Astrocyte (in vitro differentiated cells and primary cell): ENCODE results near the gene NOL7. TPM values are rescaled to one million over a fixed set of nuclear protein-coding genes. Genes with fewer than 3 reads are reported as not detected.

Experiments
- DNase-seq: peaks from one replicate; pipeline ENCODE4 v3.0.0-alpha.2; 2010; ENCODE audit warnings: low read depth
- FAIRE-seq: peaks from 2 replicates; lab custom pipeline; 2011; peaks lifted over from hg19 to GRCh38; lab: Jason Lieb, UNC
- H2AFZ ChIP-seq: 2 replicates; pipeline ENCODE4 v1.6.0; 2012; ENCODE audit warnings: low read depth, low read length, inconsistent platforms
- H3K27ac ChIP-seq: 2 replicates; pipeline ENCODE4 v1.5.1; 2011; ENCODE audit warnings: low read depth, low read length, inconsistent platforms
- H3K27me3 ChIP-seq: 2 replicates; pipeline ENCODE4 v1.6.0; 2011; ENCODE audit warnings: low read length, inconsistent platforms; ENCODE audit not compliant: insufficient read depth
- H3K36me3 ChIP-seq: 2 replicates; pipeline ENCODE4 v1.5.1; 2011; ENCODE audit warnings: low read length, inconsistent platforms; ENCODE audit not compliant: insufficient read depth
- H3K4me1 ChIP-seq: 2 replicates; pipeline ENCODE4 v1.5.1; 2011; ENCODE audit warnings: low read length, inconsistent platforms; ENCODE audit not compliant: insufficient read depth
- H3K4me2 ChIP-seq: 2 replicates; pipeline ENCODE4 v1.6.0; 2012; ENCODE audit warnings: low read length, inconsistent platforms
- H3K4me3 ChIP-seq: 2 replicates; pipeline ENCODE4 v1.5.1; 2011; ENCODE audit warnings: low read depth, mild to moderate bottlenecking, low read length, inconsistent platforms; ENCODE audit not compliant: insufficient read depth
- H3K79me2 ChIP-seq: 2 replicates; pipeline ENCODE4 v1.6.0; 2012; ENCODE audit warnings: mild to moderate bottlenecking, low read length, inconsistent platforms; ENCODE audit not compliant: insufficient read depth
- H3K9ac ChIP-seq: 2 replicates; pipeline ENCODE4 v1.6.0; 2012; ENCODE audit warnings: mild to moderate bottlenecking, low read length, inconsistent platforms
- H3K9me3 ChIP-seq: 2 replicates; pipeline ENCODE4 v1.5.1; 2012; ENCODE audit warnings: low read depth, mild to moderate bottlenecking, low read length, inconsistent platforms; ENCODE audit not compliant: insufficient read depth
- H4K20me1 ChIP-seq: 2 replicates; pipeline ENCODE4 v1.6.0; 2012; ENCODE audit warnings: low read length, inconsistent platforms; ENCODE audit not compliant: insufficient read depth
- H3K27ac Mint-ChIP-seq: one replicate; pipeline ENCODE4 v1.8.0; 2021; ENCODE audit warnings: mild to moderate bottlenecking, mixed read lengths; ENCODE audit not compliant: unreplicated experiment
- H3K27me3 Mint-ChIP-seq: one replicate; pipeline ENCODE4 v1.8.0; 2021; ENCODE audit warnings: low read depth, mixed read lengths; ENCODE audit not compliant: unreplicated experiment
- H3K36me3 Mint-ChIP-seq: one replicate; pipeline ENCODE4 v1.8.0; 2021; ENCODE audit warnings: low read depth, mixed read lengths; ENCODE audit not compliant: unreplicated experiment
- H3K4me1 Mint-ChIP-seq: one replicate; pipeline ENCODE4 v1.8.0; 2021; ENCODE audit warnings: low read depth, mixed read lengths; ENCODE audit not compliant: unreplicated experiment
- H3K4me3 Mint-ChIP-seq: one replicate; pipeline ENCODE4 v1.8.0; 2021; ENCODE audit warnings: mild to moderate bottlenecking, moderate library complexity, mixed read lengths; ENCODE audit not compliant: unreplicated experiment
- H3K9me3 Mint-ChIP-seq: one replicate; pipeline ENCODE4 v1.8.0; 2021; ENCODE audit warnings: mild to moderate bottlenecking, mixed read lengths; ENCODE audit not compliant: unreplicated experiment
- CTCF ChIP-seq: IDR thresholded peaks from 2 replicates; pipeline ENCODE4 v1.5.1; 2011; ENCODE audit warnings: low read depth, mild to moderate bottlenecking, inconsistent platforms, low read length, moderate library complexity; ENCODE audit not compliant: insufficient read depth
- EZH2 ChIP-seq: IDR thresholded peaks from 2 replicates; pipeline ENCODE4 v1.6.1; 2012; ENCODE audit warnings: mild to moderate bottlenecking, low read length, inconsistent platforms; ENCODE audit not compliant: insufficient read depth
- total RNA-seq: library from RNA; stranded (reverse); gene quantifications from 2 replicates; pipeline ENCODE4 v1.2.1, GENCODE V29; 2021

Gene NOL7
- total RNA-seq, 1 donor from 2014 or later, result 63.7 TPM

GRCh38 chr6:13566500-13566899, 48.6 kb upstream of the NOL7 start:
- no peaks in the 10 kb centered on the region for H3K79me2 ChIP-seq
- no peak overlapping the region for H3K4me2 ChIP-seq
- DNase-seq (no peak), FAIRE-seq (no peak)
- no peak overlapping the region for H3K4me3 ChIP-seq
- Mint-ChIP-seq H3K27me3 (peaks cover 3% of the 10 kb centered on the region), H3K27ac (no peak overlapping the region), H3K9me3 (no peaks in the 10 kb centered on the region), H3K36me3 (no peaks in the 10 kb centered on the region), H3K4me3 (no peak overlapping the region), H3K4me1 (no peaks in the 10 kb centered on the region)
- no peak overlapping the region for H2AFZ ChIP-seq
- no peaks in the 10 kb centered on the region for H3K36me3 ChIP-seq
- no peaks in the 10 kb centered on the region for H4K20me1 ChIP-seq
- H3K9ac ChIP-seq, result no peak overlapping the region
- no peaks in the 10 kb centered on the region for H3K4me1 ChIP-seq
- TF ChIP-seq CTCF (no peak), EZH2 (no peak)
- peaks cover 3% of the 10 kb centered on the region for H3K27me3 ChIP-seq
- H3K9me3 ChIP-seq, result no peaks in the 10 kb centered on the region
- H3K27ac ChIP-seq, result no peak overlapping the region

- DNase-seq, result no peak
- Mint-ChIP-seq H3K4me3 (no peak overlapping the region), H3K36me3 (no peaks in the 10 kb centered on the region), H3K4me1 (peaks cover 3% of the 10 kb centered on the region), H3K27me3 (peaks cover 3% of the 10 kb centered on the region), H3K27ac (no peak overlapping the region), H3K9me3 (no peaks in the 10 kb centered on the region)
- Histone ChIP-seq H3K27ac (no peak overlapping the region), H3K79me2 (peaks cover 3% of the 10 kb centered on the region), H3K4me2 (no peak overlapping the region), H3K4me3 (no peak overlapping the region), H2AFZ (no peak overlapping the region), H3K9me3 (no peaks in the 10 kb centered on the region), H3K4me1 (peaks cover 7% of the 10 kb centered on the region), H3K36me3 (no peaks in the 10 kb centered on the region), H3K27me3 (peaks cover 2% of the 10 kb centered on the region), H4K20me1 (no peaks in the 10 kb centered on the region), H3K9ac (no peak overlapping the region)
- TF ChIP-seq EZH2 (no peak), CTCF (no peak)
- FAIRE-seq, result no peak
These were observed 46.2 kb upstream of the NOL7 start for GRCh38 chr6:13568970-13569369.

GRCh38 chr6:13572240-13572639, 42.9 kb upstream of the NOL7 start:
- peak overlapping the region; percentile 12 for H3K4me3 Mint-ChIP-seq

More at GRCh38 chr6:13572240-13572639, 42.9 kb upstream of the NOL7 start:
- DNase-seq, result no peak
- no peak overlapping the region for H3K9ac ChIP-seq
- H3K27ac Mint-ChIP-seq, result no peak overlapping the region
- H3K4me1 ChIP-seq, result peaks cover 11% of the 10 kb centered on the region
- H2AFZ ChIP-seq, result no peak overlapping the region
- no peaks in the 10 kb centered on the region for H3K9me3 ChIP-seq
- H3K27ac ChIP-seq, result no peak overlapping the region
- no peaks in the 10 kb centered on the region for H3K36me3 ChIP-seq
- H3K27me3 ChIP-seq, result no peaks in the 10 kb centered on the region
- FAIRE-seq, result no peak
- H3K4me1 Mint-ChIP-seq, result peaks cover 5% of the 10 kb centered on the region
- H3K79me2 ChIP-seq, result peaks cover 3% of the 10 kb centered on the region
- H3K9me3 Mint-ChIP-seq, result no peaks in the 10 kb centered on the region
- no peak overlapping the region for H3K4me3 ChIP-seq
- H3K27me3 Mint-ChIP-seq, result no peaks in the 10 kb centered on the region
- no peaks in the 10 kb centered on the region for H3K36me3 Mint-ChIP-seq
- H4K20me1 ChIP-seq, result no peaks in the 10 kb centered on the region
- TF ChIP-seq EZH2 (no peak), CTCF (no peak)
- H3K4me2 ChIP-seq, result no peak overlapping the region
